GM21825 (cell line): Measurements from ENCODE around the gene PIK3C2G.
"Not testable (repeated sequence)": the region's sequence is repeated elsewhere in the genome, so short reads cannot be mapped to it uniquely, and the experiment has no call there.

Experiments used
- ATAC-seq: cut with Tn5 transposase; IDR thresholded peaks from one replicate; pipeline ENCODE4 v1.9.1; 2021; ENCODE audit warnings: mild to moderate bottlenecking, moderate library complexity; ENCODE audit not compliant: unreplicated experiment

Gene PIK3C2G

DNA sequence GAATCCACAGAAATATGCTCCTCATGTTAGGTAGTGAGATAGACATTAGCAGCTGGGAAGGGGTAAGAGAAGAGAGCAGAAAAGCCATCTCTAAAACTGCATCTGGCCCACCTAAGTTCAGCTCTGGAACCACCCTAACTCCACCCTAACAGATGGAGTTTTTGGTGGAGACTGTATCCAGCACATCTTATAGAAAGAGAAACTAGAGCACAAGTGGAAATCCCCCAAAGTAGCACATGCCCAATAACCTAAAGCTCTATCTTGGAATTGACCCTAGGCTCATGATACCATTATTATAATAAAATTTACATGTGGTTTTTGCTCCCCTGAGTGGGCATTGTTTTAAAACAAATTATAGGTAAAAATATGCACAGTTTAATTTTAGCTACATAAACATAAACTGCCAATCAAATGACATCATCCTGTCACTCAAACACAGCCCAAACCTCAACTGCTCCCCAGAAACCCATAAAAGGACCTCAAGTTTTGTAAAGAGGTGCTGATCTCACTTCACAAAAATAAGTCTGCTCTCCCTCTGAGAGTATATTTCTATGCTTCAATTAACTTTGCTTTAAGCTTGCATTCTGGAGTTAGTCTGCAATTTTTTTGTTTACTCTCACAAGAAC is 206.4 kb downstream of the PIK3C2G start:
- no peak for ATAC-seq

DNA sequence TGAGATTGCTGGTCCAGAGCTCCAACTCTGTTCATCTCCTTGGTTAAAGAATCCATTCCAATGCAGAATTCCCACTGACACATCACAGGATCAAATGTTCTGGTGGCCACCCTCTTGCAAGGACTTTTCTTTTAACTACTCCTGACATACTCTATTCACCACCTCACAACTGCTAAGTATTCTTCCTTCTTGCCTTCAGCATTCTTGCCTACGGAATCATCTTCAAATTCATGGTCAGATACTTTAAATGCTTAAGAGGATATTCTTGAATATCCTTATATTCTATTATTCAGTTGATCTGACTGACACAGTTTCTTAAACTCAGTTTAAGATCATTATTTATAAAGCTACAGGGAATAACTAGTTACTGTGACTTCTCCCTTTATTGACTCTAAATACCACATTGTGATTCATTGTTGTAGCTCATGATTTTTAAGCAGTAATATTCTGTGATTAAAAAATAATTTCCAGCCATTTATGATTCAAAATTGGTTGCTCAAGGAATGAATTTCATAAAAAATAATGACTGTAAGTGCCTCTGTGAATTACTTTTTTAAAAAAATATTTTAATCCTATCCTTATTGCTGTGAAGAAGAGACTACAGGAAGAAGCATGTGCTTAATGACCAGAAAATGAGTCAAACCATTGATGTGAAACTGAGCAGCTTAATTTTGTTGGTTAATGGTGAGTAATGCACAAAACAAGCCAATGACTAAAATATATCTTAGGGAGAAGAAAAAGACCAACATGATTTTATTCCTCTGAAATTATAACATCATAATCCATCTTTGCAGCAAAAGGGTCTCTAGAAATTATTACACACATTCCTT is 207.1 kb downstream of the PIK3C2G start:
- no peak for ATAC-seq

GRCh38 chr12:18470251-18470650 is 208.9 kb downstream of the PIK3C2G start:
- ATAC-seq = no peak

GRCh38 chr12:18472304-18472703 is 211.0 kb downstream of the PIK3C2G start:
- ATAC-seq = no peak

- ATAC-seq = no peak
Observed at GRCh38 chr12:18472806-18473205, 211.5 kb downstream of the PIK3C2G start.

GRCh38 chr12:18476861-18477260 is 215.5 kb downstream of the PIK3C2G start:
- no peak for ATAC-seq

- ATAC-seq = no peak
Observed at GRCh38 chr12:18479256-18479655, 217.9 kb downstream of the PIK3C2G start.

GRCh38 chr12:18482601-18483120 is 221.3 kb downstream of the PIK3C2G start:
- ATAC-seq = no peak

GRCh38 chr12:18483698-18484325 is 222.5 kb downstream of the PIK3C2G start:
- no peak for ATAC-seq

DNA sequence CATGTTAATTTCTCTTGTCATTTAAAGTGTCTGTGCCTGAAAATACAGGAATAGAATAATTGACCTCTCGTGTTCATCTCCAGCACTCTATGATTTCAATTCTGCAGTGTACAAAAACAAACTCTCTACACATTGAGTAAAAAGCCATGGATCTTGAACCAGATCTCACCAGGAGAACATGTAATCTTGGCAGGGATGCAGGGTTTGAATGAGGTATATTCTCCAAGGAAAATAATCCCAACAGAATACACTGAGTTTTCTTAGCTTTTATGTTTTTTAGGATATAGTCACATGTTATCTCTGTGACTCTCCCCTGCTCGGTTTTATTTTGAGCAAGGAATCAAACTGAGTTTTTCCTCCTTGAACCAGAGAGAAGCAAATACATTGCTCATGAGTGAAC is 224.7 kb downstream of the PIK3C2G start:
- no peak for ATAC-seq

GRCh38 chr12:18487509-18487908 is 226.2 kb downstream of the PIK3C2G start:
- ATAC-seq = no peak

- no peak for ATAC-seq
Observed at GRCh38 chr12:18492372-18493025, 231.2 kb downstream of the PIK3C2G start.

- ATAC-seq = no peak
Observed at GRCh38 chr12:18496156-18496555, 234.8 kb downstream of the PIK3C2G start.

DNA sequence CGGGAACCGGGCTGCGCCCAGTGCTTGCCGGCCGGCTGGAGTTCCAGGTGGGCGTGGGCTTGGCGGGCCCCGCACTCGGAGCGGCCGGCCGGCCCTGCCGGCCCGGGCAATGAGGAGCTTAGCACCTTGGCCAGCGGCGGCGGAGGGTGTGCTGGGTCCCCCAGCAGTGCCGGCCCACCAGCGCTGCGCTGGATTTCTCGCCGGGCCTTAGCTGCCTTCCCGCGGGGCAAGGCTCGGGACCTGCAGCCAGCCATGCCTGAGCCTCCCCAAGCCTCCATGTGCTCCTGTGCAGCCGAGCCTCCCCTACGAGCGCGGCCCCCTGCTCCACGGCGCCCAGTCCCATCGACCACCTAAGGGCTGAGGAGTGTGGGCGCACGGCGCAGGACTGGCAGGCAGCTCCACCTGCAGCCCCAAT is 238.8 kb downstream of the PIK3C2G start:
- not testable (repeated sequence) for ATAC-seq

- not testable (repeated sequence) for ATAC-seq
Observed at GRCh38 chr12:18500736-18501135, 239.4 kb downstream of the PIK3C2G start.

GRCh38 chr12:18502422-18502968 is 241.2 kb downstream of the PIK3C2G start:
- no peak for ATAC-seq

- ATAC-seq = no peak
Observed at GRCh38 chr12:18521461-18521860, 260.1 kb downstream of the PIK3C2G start.

GRCh38 chr12:18522806-18523205 is 261.5 kb downstream of the PIK3C2G start:
- no peak for ATAC-seq

DNA sequence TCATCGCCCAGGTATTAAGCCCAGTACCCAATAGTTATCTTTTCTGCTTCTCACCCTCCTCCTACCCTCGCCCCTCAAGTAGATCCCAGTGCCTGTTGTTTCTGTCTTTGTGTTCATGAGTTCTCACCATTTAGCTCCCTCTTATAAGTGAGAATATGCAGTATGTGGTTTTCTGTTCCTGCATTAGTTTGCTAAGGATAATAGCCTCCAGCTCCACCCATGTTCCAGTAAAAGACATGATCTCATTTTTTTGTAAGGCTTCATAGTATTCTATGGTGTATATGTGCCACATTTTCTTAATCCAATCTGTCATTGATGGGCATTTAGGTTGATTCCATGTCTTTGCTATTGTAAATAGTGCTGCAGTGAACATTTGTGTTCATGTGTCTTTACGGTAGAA is 281.2 kb downstream of the PIK3C2G start:
- ATAC-seq = not testable (repeated sequence)

GRCh38 chr12:18546399-18546798 is 285.1 kb downstream of the PIK3C2G start:
- ATAC-seq = no peak

DNA sequence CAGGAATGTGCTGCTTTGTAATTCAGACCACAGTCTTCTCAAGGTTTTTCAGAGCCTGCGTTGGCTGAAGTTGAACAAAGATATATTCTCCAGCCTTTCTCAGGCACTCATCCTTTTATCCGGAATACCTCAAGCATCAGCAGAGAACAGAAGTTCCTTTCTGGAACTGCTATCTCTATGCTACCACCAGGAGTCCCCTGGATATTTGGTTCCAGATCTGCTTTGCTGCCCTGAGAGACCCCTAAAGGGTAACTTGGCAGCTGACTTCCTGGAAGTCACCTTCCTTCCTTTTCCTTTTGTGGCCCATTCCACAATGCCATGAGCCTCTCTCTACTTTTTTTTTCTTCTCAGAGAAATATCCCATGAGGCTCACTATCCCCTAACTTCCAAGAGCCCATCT is 288.3 kb downstream of the PIK3C2G start:
- ATAC-seq = no peak
